KMS-11 (cell line): Measurements from ENCODE around the gene TESMIN.

ENCODE experiments used
- H2AFZ ChIP-seq: fragments of 200-600 bp; sonication (generic); 2 replicates; pipeline ENCODE4 v1.6.1; 2016; ENCODE audit warnings: antibody characterized with exemption, mixed run types, low read depth
- H3K27ac ChIP-seq: fragments of 200-600 bp; sonication (generic); 2 replicates; pipeline ENCODE4 v1.6.1; 2016; ENCODE audit warnings: mild to moderate bottlenecking, mixed run types
- H3K27me3 ChIP-seq: fragments of 200-600 bp; sonication (generic); 2 replicates; pipeline ENCODE4 v1.6.1; 2017; ENCODE audit warnings: mild to moderate bottlenecking, low read depth, mixed run types, moderate library complexity; ENCODE audit not compliant: insufficient read depth
- H3K36me3 ChIP-seq: fragments of 200-600 bp; sonication (generic); 2 replicates; pipeline ENCODE4 v1.6.1; 2017; ENCODE audit warnings: mild to moderate bottlenecking, mixed run types; ENCODE audit not compliant: insufficient read depth
- H3K4me1 ChIP-seq: fragments of 200-600 bp; sonication (generic); 2 replicates; pipeline ENCODE4 v1.6.1; 2016; ENCODE audit warnings: mild to moderate bottlenecking, low read depth, mixed run types; ENCODE audit not compliant: poor library complexity, severe bottlenecking
- H3K4me2 ChIP-seq: fragments of 200-600 bp; sonication (generic); 2 replicates; pipeline ENCODE4 v1.7.0; 2016; ENCODE audit warnings: mild to moderate bottlenecking, mixed run types
- H3K4me3 ChIP-seq: fragments of 200-600 bp; sonication (generic); IDR thresholded peaks from 2 replicates; pipeline ENCODE4 v1.6.1; 2017; ENCODE audit warnings: low read depth, low read length, mixed read lengths; ENCODE audit not compliant: insufficient read depth
- H3K79me2 ChIP-seq: fragments of 200-600 bp; sonication (generic); 2 replicates; pipeline ENCODE4 v1.6.1; 2016; ENCODE audit warnings: low read depth, mixed run types; ENCODE audit not compliant: insufficient read depth
- H3K9ac ChIP-seq: fragments of 200-600 bp; sonication (generic); 2 replicates; pipeline ENCODE4 v1.6.1; 2016; ENCODE audit warnings: mild to moderate bottlenecking, mixed run types
- H4K20me1 ChIP-seq: fragments of 200-600 bp; sonication (generic); 2 replicates; pipeline ENCODE4 v1.6.1; 2016; ENCODE audit warnings: mild to moderate bottlenecking, mixed run types; ENCODE audit not compliant: insufficient read depth
- CTCF ChIP-seq: fragments of 200-600 bp; sonication (generic); conservative IDR thresholded peaks from 2 replicates; pipeline ENCODE4 v1.6.1; 2017; ENCODE audit warnings: low read depth, mild to moderate bottlenecking, antibody characterized with exemption, low read length, moderate library complexity, mixed read lengths

TESMIN gene

GRCh38 chr11:68778205-68778604 is 26.9 kb upstream of the TESMIN start:
- TF ChIP-seq CTCF, result no peak
- Histone ChIP-seq H3K36me3 (no peaks in the 10 kb centered on the region; the same call in 1 of the 2 replicates), H4K20me1 (no peaks in the 10 kb centered on the region), H2AFZ (no peak overlapping the region), H3K4me3 (no peak overlapping the region), H3K4me1 (no peaks in the 10 kb centered on the region), H3K27ac (no peak overlapping the region), H3K4me2 (no peak overlapping the region), H3K79me2 (no peaks in the 10 kb centered on the region), H3K9ac (no peak overlapping the region), H3K27me3 (no peaks in the 10 kb centered on the region)

GRCh38 chr11:68776442-68777235 is 25.3 kb upstream of the TESMIN start:
- Histone ChIP-seq H3K27me3 (no peaks in the 10 kb centered on the region), H3K4me3 (no peak overlapping the region), H2AFZ (no peak overlapping the region), H3K27ac (no peak overlapping the region), H3K4me1 (no peaks in the 10 kb centered on the region), H3K36me3 (no peaks in the 10 kb centered on the region; the same call in 1 of the 2 replicates), H3K9ac (no peak overlapping the region), H3K79me2 (no peaks in the 10 kb centered on the region), H4K20me1 (no peaks in the 10 kb centered on the region), H3K4me2 (no peak overlapping the region)
- TF ChIP-seq CTCF, result no peak

GRCh38 chr11:68775951-68776388 is 24.6 kb upstream of the TESMIN start:
- H3K4me3 ChIP-seq, result no peak overlapping the region
- H3K9ac ChIP-seq, result no peak overlapping the region
- H2AFZ ChIP-seq, result no peak overlapping the region
- H3K27me3 ChIP-seq, result no peaks in the 10 kb centered on the region
- no peaks in the 10 kb centered on the region for H4K20me1 ChIP-seq
- no peaks in the 10 kb centered on the region for H3K4me1 ChIP-seq
- no peak overlapping the region for H3K27ac ChIP-seq
- H3K79me2 ChIP-seq, result no peaks in the 10 kb centered on the region
- H3K4me2 ChIP-seq, result no peak overlapping the region
- no peak for TF ChIP-seq CTCF
- no peaks in the 10 kb centered on the region; the same call in 1 of the 2 replicates for H3K36me3 ChIP-seq

GRCh38 chr11:68774194-68774585 is 22.9 kb upstream of the TESMIN start:
- no peak for TF ChIP-seq CTCF
- no peaks in the 10 kb centered on the region for H3K79me2 ChIP-seq
- no peaks in the 10 kb centered on the region for H3K27me3 ChIP-seq
- H3K9ac ChIP-seq, result no peak overlapping the region
- no peak overlapping the region for H3K4me3 ChIP-seq
- H4K20me1 ChIP-seq, result no peaks in the 10 kb centered on the region
- H3K36me3 ChIP-seq, result no peaks in the 10 kb centered on the region
- no peak overlapping the region for H2AFZ ChIP-seq
- H3K27ac ChIP-seq, result no peak overlapping the region
- H3K4me2 ChIP-seq, result no peak overlapping the region
- no peaks in the 10 kb centered on the region for H3K4me1 ChIP-seq
